Ovary (tissue), 9 donors: ENCODE results near the gene DEPDC5. TPM values are rescaled to one million over a fixed set of nuclear protein-coding genes. Genes with fewer than 3 reads are reported as not detected.

Experiments used
- DNase-seq, 5 donors: peaks; one replicate each; pipeline ENCODE4 v3.0.0-alpha.2; 2019 to 2020
- H3K27ac ChIP-seq, 2 donors: fragments of 200-600 bp; one replicate each; pipeline versions ENCODE4 v1.5.1 to v1.8.0; 2019 to 2022
- H3K27me3 ChIP-seq: fragments of 200-600 bp; one replicate; pipeline ENCODE4 v1.8.0; 2022
- H3K36me3 ChIP-seq: fragments of 200-600 bp; sonication (generic); one replicate; pipeline ENCODE4 v1.5.1; 2019
- H3K4me1 ChIP-seq: one replicate; pipeline ENCODE4 v1.8.1; 2013; ENCODE audit warnings: mild to moderate bottlenecking, moderate library complexity; ENCODE audit not compliant: insufficient read depth
- H3K4me3 ChIP-seq: fragments of 200-600 bp; sonication (generic); one replicate; pipeline ENCODE4 v1.5.1; 2017
- H3K9me3 ChIP-seq, 2 donors: fragments of 200-600 bp in 1 of 2; sonication (generic) in 1 of 2; one replicate each; pipeline versions ENCODE4 v1.5.1 to v1.8.1; 2013 to 2019; ENCODE audit warnings: mild to moderate bottlenecking in 1 of 2, moderate library complexity in 1 of 2
- CTCF ChIP-seq, 3 donors: fragments of 450-650 bp in 2 of 3; fragments of 200-600 bp in 1 of 3; IDR thresholded peaks; one replicate each; pipeline versions ENCODE4 v1.5.1 to v1.8.0; 2016 to 2022; ENCODE audit warnings: antibody characterized with exemption in 3 of 3, mild to moderate bottlenecking in 1 of 3
- EP300 ChIP-seq: sonication (generic); formaldehyde crosslinking; IDR thresholded peaks from one replicate; pipeline ENCODE4 v1.6.1; 2017; ENCODE audit warnings: antibody characterized with exemption
- POLR2A ChIP-seq: fragments of 450-650 bp; IDR thresholded peaks from one replicate; pipeline ENCODE4 v1.6.1; 2017; ENCODE audit warnings: antibody characterized with exemption, mild to moderate bottlenecking, moderate library complexity
- WGBS, 3 donors: extraction: QIAGEN DNeasy Blood & Tissue Kit in 1 of 3; methylation state at CpG; one replicate each; pipeline versions ENCODE4 v1.1.5 to v1.1.7; 2013 to 2017; 5-methylcytosine and 5-hydroxymethylcytosine counted together
- intact Hi-C, 4 donors: fragments of 100-400 bp; cut with DNase I; formaldehyde crosslinking; loops; one replicate each; pipeline versions ENCODE4 v1.11.0 to v1.15.1; 2022 to 2023
- polyA plus RNA-seq, 2 donors: library from polyadenylated mRNA; stranded (reverse); fragments of 200-250 nt in 1 of 2; fragments of 350-450 nt in 1 of 2; fragmentation: Illumina TruSeq in 1 of 2; extraction: RNeasy Lipid Tissue Mini Kit (QIAGEN cat#74804) in 1 of 2; gene quantifications; one replicate each; pipeline ENCODE4 v1.2.3, GENCODE V29; 2013 to 2014
- total RNA-seq, 7 donors: library from RNA; depleted of rRNA in 2 of 7; stranded (reverse); fragments of >200 nt in 2 of 7; fragmentation: NEBNext Ultra II Directional in 3 of 7; extraction: Animal tissue kit (Norgen Biotek cat#: 25700) in 3 of 7; gene quantifications; one replicate each; pipeline versions ENCODE4 v1.1.0 to v1.2.4, GENCODE V29; 2016 to 2023
- donor health status: DM: no; HTN: no; CAD: no; lungs with moderate emphysema.
- donor health status: DM: no; HTN: no; CAD: no.
- donor health status: Bipolar disorder and iron deficiency.
- donor health status: DM: yes; HTN: yes; CAD: no.
- donor health status: DM: no; HTN: no; CAD: no.
- donor health status: DM: yes; HTN: yes; CAD: no.

Gene DEPDC5
- total and polyA plus RNA-seq, 9 donors = 12.1 to 73.3 (median 32.8) TPM

GRCh38 chr22:31869739-31870138, 115.9 kb downstream of the DEPDC5 start:
- no peak for DNase-seq
- Histone ChIP-seq H3K4me3 (no peak overlapping the region), H3K36me3 (no peaks in the 10 kb centered on the region), H3K4me1 (no peaks in the 10 kb centered on the region), H3K27me3 (no peaks in the 10 kb centered on the region), H3K27ac (no peak overlapping the region), H3K9me3 (no peaks in the 10 kb centered on the region)
- intact Hi-C loops = no loop called here
- WGBS, 3 donors = 72 to 81% (median 79%) methylated on average over 5 of the region's 5 CpGs
- TF ChIP-seq EP300 (no peak), CTCF (IDR thresholded peaks at IDR 0.05) (no peak), POLR2A (no peak)

- intact Hi-C loops = no loop called here
- H3K4me1 ChIP-seq = no peaks in the 10 kb centered on the region
- 84 to 88% (median 85%) methylated on average over 6 of the region's 6 CpGs for WGBS, 3 donors
- no peak overlapping the region for H3K4me3 ChIP-seq
- TF ChIP-seq POLR2A = no peak
- TF ChIP-seq CTCF (IDR thresholded peaks at IDR 0.05) = no peak
- no peak for TF ChIP-seq EP300
- no peaks in the 10 kb centered on the region for H3K9me3 ChIP-seq
- H3K27me3 ChIP-seq = no peaks in the 10 kb centered on the region
- H3K36me3 ChIP-seq = no peaks in the 10 kb centered on the region
- DNase-seq = no peak
- no peak overlapping the region for H3K27ac ChIP-seq
Observed at GRCh38 chr22:31870890-31871289, 117.1 kb downstream of the DEPDC5 start.

GRCh38 chr22:31871480-31871879, 117.7 kb downstream of the DEPDC5 start:
- Histone ChIP-seq H3K27ac (no peak overlapping the region), H3K36me3 (no peaks in the 10 kb centered on the region), H3K9me3 (no peaks in the 10 kb centered on the region), H3K4me1 (no peaks in the 10 kb centered on the region), H3K27me3 (no peaks in the 10 kb centered on the region), H3K4me3 (no peak overlapping the region)
- 87 to 92% (median 91%) methylated on average over 4 of the region's 4 CpGs for WGBS, 3 donors
- TF ChIP-seq POLR2A = no peak
- no peak for TF ChIP-seq CTCF (IDR thresholded peaks at IDR 0.05)
- no peak for TF ChIP-seq EP300
- no peak for DNase-seq
- intact Hi-C loops = no loop called here

- Histone ChIP-seq H3K4me1 (no peaks in the 10 kb centered on the region), H3K36me3 (no peaks in the 10 kb centered on the region), H3K9me3 (no peaks in the 10 kb centered on the region), H3K4me3 (no peak overlapping the region), H3K27me3 (no peaks in the 10 kb centered on the region), H3K27ac (no peak overlapping the region)
- intact Hi-C loops = no loop called here
- no peak for DNase-seq
- TF ChIP-seq CTCF (IDR thresholded peaks at IDR 0.05) (no peak), POLR2A (no peak), EP300 (no peak)
- 41 to 52% (median 49%) methylated on average over 4 of the region's 4 CpGs for WGBS, 3 donors
Observed at GRCh38 chr22:31872209-31872608, 118.4 kb downstream of the DEPDC5 start.

DNA sequence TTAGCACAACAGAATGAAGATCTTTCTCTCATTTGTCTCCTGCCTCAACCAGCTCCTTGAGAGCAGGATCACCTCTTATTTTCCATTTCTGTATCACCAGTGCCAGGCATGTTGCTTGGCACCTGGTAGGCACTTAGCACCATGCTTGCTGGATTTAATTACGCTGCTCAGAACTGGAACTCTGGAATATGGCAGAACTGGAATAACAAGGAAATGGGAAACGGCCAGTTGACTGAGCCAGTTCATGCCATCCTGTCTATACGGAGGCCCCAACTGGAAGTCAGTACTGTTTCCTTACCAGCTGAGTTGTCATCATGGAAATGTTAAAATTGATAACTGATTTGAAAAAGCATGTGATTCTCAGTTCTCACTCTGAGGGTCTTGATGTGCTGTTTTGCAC, 121.0 kb downstream of the DEPDC5 start:
- Histone ChIP-seq H3K9me3 (no peaks in the 10 kb centered on the region), H3K27ac (no peak overlapping the region), H3K27me3 (no peaks in the 10 kb centered on the region), H3K36me3 (no peaks in the 10 kb centered on the region), H3K4me3 (no peak overlapping the region), H3K4me1 (no peaks in the 10 kb centered on the region)
- no peak for TF ChIP-seq POLR2A
- TF ChIP-seq EP300 = no peak
- TF ChIP-seq CTCF (IDR thresholded peaks at IDR 0.05) = no peak
- no peak for DNase-seq
- WGBS, 3 donors = 90 to 93% (median 91%) methylated on average over 3 of the region's 3 CpGs
- intact Hi-C loops = no loop called here
